Measurements from ENCODE around the gene TEX51.

The TEX51 gene

GRCh38 chr2:126945118-126945517 lies 46.4 kb downstream of the TEX51 start:
- in situ Hi-C loops (cut with HindIII; ENCODE audit: low sequenced_read_pairs), result loop anchor here (5.0 kb wide), 2 partner anchors 43 to 57 kb away; no protein-coding TSS in a partner anchor

- in situ Hi-C loops (cut with HindIII; ENCODE audit: low sequenced_read_pairs), result loop anchor here (5.0 kb wide), 2 partner anchors 44 to 56 kb away; no protein-coding TSS in a partner anchor
Observed at GRCh38 chr2:126946318-126947102, 47.8 kb downstream of the TEX51 start.

DNA sequence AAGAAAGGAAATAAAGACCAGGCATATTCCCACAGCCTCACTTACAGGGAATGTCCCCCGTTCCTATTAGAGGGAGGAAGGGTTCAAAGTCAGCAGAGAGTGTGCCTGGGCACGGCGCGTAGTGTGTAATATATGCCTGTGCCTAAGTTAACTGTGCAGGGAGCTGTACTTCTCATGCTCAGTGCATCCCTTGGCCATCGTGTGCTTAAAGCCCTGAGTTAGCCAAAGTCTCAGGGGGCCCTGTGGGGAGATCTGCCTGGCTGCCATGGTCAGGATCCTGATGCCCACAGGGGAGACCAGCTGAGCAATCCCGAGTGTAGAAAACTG lies 48.4 kb downstream of the TEX51 start:
- in situ Hi-C loops (cut with HindIII; ENCODE audit: low sequenced_read_pairs), result loop anchor here (5.0 kb wide), 2 partner anchors 45 to 55 kb away; no protein-coding TSS in a partner anchor

DNA sequence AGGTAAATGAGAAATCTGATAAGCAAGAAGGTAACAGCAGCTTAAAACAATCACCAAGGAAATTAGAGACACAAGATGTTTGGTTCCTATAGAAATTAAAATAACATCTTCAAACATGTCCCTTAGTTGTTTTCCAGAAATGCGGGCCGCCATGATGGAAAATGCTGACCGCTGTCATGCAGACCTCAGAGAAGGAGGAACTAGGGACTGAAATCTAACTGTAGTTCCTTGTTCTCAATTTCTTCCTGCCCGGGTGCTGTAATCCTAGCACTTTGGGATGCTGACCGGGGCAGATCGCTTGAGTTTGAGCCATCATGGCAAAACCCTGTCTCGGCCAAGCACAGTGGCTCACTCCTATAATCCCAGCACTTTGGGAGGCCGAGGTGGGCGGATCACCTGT lies 51.1 kb downstream of the TEX51 start:
- in situ Hi-C loops (cut with HindIII; ENCODE audit: low sequenced_read_pairs), result loop anchor here (5.0 kb wide), 2 partner anchors 47 to 53 kb away; no protein-coding TSS in a partner anchor

GRCh38 chr2:126950504-126950903 lies 51.8 kb downstream of the TEX51 start:
- in situ Hi-C loops (cut with HindIII; ENCODE audit: low sequenced_read_pairs), result no loop called here
